Tibial artery (tissue), 4 donors: ENCODE data around the gene DLK2.

Source experiments
- DNase-seq, 2 donors: peaks; one replicate each; pipeline ENCODE4 v3.0.0-alpha.2; 2019
- H3K27ac ChIP-seq, 2 donors: fragments of 200-600 bp; sonication (generic) in 1 of 2; 1 replicate in 1 of 2; 2 replicates in 1 of 2; pipeline ENCODE4 v1.5.1; 2018 to 2019; ENCODE audit warnings: mild to moderate bottlenecking in 1 of 2
- H3K27me3 ChIP-seq, 2 donors: fragments of 200-600 bp; sonication (generic) in 1 of 2; one replicate each; pipeline versions ENCODE4 v1.5.1 to v1.6.0; 2016 to 2019
- H3K36me3 ChIP-seq, 3 donors: fragments of 200-600 bp; sonication (generic) in 2 of 3; one replicate each; pipeline ENCODE4 v1.5.1; 2016 to 2019; ENCODE audit warnings: mild to moderate bottlenecking in 2 of 3
- H3K4me1 ChIP-seq, 4 donors: fragments of 200-600 bp; sonication (generic) in 2 of 4; 1 replicate in 3 of 4; 2 replicates in 1 of 4; pipeline ENCODE4 v1.5.1; 2016 to 2019
- H3K4me3 ChIP-seq, 2 donors: fragments of 200-600 bp; sonication (generic) in 1 of 2; 1 replicate in 1 of 2; 2 replicates in 1 of 2; pipeline ENCODE4 v1.5.1; 2018 to 2019; ENCODE audit warnings: mild to moderate bottlenecking in 2 of 2
- H3K9me3 ChIP-seq, 3 donors: fragments of 200-600 bp; sonication (generic) in 1 of 3; one replicate each; pipeline ENCODE4 v1.5.1; 2016 to 2019
- intact Hi-C: fragments of 100-400 bp; cut with DNase I; formaldehyde crosslinking; loops from one replicate; pipeline ENCODE4 v1.15.0; 2023; ENCODE audit warnings: low total_unique reads
- TF ChIP-seq, protein P1 (sequence below), 2 experiments: fragments of 200-600 bp in 1 of 2; fragments of 450-650 bp in 1 of 2; IDR thresholded peaks; one replicate each; pipeline ENCODE4 v1.5.1; 2017 to 2019; ENCODE audit warnings: antibody characterized with exemption in 2 of 2, mild to moderate bottlenecking in 1 of 2, moderate library complexity in 1 of 2

The DLK2 gene, protein sequence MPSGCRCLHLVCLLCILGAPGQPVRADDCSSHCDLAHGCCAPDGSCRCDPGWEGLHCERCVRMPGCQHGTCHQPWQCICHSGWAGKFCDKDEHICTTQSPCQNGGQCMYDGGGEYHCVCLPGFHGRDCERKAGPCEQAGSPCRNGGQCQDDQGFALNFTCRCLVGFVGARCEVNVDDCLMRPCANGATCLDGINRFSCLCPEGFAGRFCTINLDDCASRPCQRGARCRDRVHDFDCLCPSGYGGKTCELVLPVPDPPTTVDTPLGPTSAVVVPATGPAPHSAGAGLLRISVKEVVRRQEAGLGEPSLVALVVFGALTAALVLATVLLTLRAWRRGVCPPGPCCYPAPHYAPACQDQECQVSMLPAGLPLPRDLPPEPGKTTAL

DNA sequence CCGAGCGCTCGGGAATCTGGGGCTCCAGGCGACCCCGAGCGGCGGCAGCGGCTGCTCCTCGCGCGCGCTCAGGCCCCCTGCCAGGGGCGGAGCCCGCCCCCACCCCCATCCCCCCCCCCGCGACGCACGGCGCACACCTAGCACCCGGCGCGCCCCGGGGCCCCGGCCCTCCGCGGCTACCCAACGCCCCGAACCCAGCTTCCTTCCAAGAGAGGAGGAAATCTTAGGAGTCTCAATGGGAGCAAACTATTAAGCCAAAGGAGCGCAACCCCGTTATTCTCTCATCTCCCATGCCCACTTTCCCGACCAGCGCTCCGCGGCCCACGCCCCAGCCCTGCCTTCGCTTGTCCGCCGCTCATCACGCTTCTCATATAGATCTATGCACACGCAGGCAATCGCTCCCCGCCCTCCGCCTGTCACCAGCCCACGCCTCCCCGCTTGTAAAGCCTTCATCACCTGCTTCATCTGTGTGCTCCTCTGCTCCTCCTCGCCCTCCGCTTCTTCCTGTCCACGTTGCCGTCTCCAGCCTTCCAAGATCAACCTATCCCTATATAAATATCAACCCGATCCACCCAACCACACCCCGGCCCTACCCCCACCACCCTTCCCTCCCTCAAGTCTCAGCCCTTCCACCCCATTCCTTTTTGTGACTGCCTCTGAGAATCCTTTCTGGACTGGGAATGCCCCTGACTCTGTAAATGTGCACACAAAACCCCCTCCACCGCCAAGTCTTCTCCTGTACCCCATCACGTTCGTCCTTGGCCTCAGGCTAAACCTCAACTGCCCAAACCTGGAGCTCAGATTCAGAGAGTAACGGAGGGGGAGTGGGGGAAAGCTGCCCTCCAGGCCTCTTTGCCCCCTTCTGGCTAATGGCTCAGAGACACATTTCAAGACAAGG, at the start of gene DLK2:
DLK2 (minus strand) TSS at position 18 of the 898 bp plus-strand sequence. CDS start 723 bp downstream, outside the sequence.
- intact Hi-C loops = loop anchor here (2.0 kb wide), 1 partner anchor 51 kb away; no protein-coding TSS in a partner anchor
- no peak for DNase-seq

DNA sequence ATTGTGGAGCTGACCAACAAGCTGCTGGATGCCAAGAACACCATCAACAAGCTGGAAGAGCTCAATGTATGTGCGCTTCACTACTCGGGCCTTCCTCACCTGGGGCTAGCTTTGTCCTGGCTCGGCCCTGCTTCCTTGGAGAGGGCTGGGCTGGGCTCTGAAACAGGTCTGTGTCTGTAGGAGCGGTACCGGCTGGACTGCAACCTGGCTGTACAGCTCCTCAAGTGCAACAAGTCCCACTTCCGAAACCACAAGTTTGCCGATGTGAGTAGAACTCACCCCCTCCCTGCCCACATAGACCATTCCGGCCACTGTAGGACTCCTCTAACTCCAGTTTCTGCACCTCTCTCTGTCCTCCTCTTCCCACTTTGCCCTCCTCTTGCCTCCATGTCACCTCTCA, 48.1 kb upstream of the DLK2 start:
- H3K27me3 ChIP-seq = no peaks in the 10 kb centered on the region
- peaks cover 57 to 77% (median 69%) of the 10 kb centered on the region in 3 donors for H3K36me3 ChIP-seq

More for the DNA sequence above, at the start of gene DLK2:
- Histone ChIP-seq H3K36me3 (peaks cover 0 to 15% (median 10%) of the 10 kb centered on the region in 3 donors), H3K27me3 (peaks cover 0 to 43% of the 10 kb centered on the region in 2 donors), H3K27ac (no peak within 1 kb of the TSS), H3K9me3 (no peaks in the 10 kb centered on the region), H3K4me1 (peaks cover 0 to 21% (median 14%) of the 10 kb centered on the region in 4 donors), H3K4me3 (peak within 1 kb of the TSS; percentile 40 to 49)
- TF ChIP-seq, protein P1, sequence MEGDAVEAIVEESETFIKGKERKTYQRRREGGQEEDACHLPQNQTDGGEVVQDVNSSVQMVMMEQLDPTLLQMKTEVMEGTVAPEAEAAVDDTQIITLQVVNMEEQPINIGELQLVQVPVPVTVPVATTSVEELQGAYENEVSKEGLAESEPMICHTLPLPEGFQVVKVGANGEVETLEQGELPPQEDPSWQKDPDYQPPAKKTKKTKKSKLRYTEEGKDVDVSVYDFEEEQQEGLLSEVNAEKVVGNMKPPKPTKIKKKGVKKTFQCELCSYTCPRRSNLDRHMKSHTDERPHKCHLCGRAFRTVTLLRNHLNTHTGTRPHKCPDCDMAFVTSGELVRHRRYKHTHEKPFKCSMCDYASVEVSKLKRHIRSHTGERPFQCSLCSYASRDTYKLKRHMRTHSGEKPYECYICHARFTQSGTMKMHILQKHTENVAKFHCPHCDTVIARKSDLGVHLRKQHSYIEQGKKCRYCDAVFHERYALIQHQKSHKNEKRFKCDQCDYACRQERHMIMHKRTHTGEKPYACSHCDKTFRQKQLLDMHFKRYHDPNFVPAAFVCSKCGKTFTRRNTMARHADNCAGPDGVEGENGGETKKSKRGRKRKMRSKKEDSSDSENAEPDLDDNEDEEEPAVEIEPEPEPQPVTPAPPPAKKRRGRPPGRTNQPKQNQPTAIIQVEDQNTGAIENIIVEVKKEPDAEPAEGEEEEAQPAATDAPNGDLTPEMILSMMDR (IDR thresholded peaks at IDR 0.05) = no peak

DNA sequence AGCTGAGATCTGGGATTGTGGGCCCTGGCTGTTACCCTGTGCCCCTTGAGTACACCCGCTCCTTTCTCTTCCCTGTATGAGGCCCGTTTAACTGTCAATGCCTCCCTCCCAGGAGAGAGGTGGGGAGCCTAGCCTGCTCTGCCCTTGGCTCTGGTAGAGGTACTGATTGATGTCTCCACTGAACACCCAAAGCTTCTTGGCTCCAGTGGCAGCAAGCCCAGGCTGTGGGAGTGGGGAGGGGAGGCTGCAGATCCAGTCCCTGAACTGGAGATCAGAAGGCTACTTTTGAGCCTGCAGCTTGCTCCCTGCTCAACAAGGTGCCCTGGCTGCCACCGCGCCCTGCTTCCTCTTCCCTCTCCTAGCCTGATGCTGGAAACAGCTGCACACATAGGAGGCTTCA, 47.3 kb upstream of the DLK2 start:
- intact Hi-C loops = loop anchor here (10.0 kb wide), 2 partner anchors 138 to 238 kb away; partner anchors contain the start of gene ZNF318
- H3K36me3 ChIP-seq = peaks cover 57 to 85% (median 77%) of the 10 kb centered on the region in 3 donors
- TF ChIP-seq, protein P1 (IDR thresholded peaks at IDR 0.05) = no peak
- H3K4me1 ChIP-seq = peaks cover 0 to 24% (median 2%) of the 10 kb centered on the region in 4 donors
- DNase-seq = no peak
- no peak overlapping the region for H3K4me3 ChIP-seq
- no peaks in the 10 kb centered on the region for H3K27me3 ChIP-seq
- no peaks in the 10 kb centered on the region for H3K9me3 ChIP-seq
- no peak overlapping the region for H3K27ac ChIP-seq

More for the DNA sequence above, 48.1 kb upstream of the DLK2 start:
- intact Hi-C loops = loop anchor here (10.0 kb wide), 2 partner anchors 139 to 239 kb away; partner anchors contain the start of gene ZNF318
- Histone ChIP-seq H3K9me3 (no peaks in the 10 kb centered on the region), H3K4me3 (no peak overlapping the region), H3K27ac (no peak overlapping the region), H3K4me1 (peaks cover 0 to 18% (median 3%) of the 10 kb centered on the region in 4 donors)
- DNase-seq = peak in 1 of 2 donors; percentile 52
- TF ChIP-seq, protein P1 (IDR thresholded peaks at IDR 0.05) = no peak

DNA sequence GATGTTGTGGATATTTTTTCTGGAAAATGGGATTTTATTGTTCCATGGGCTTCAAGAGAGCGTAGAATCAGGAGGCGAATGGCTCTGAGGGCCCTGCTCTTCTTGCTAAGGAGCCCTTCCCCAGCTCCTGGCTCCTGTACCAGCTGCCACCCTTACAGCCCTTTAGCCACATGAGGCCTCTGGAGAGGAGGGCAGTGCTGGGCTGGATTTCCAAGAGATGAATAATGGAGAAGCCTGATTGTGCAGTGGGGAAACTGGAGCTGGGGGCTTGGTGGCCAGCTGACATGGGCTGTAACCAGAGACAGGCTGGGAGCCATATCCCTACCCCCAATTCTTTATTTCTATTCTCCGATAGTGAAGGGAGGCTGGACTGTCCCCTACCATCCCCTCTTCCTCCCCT, 45.6 kb upstream of the DLK2 start:
- DNase-seq = no peak
- no peak overlapping the region for H3K27ac ChIP-seq
- H3K4me3 ChIP-seq = no peak overlapping the region
- TF ChIP-seq, protein P1 (IDR thresholded peaks at IDR 0.05) = no peak
- H3K4me1 ChIP-seq = peaks cover 0 to 37% (median 13%) of the 10 kb centered on the region in 4 donors
- peaks cover 57 to 85% (median 78%) of the 10 kb centered on the region in 3 donors for H3K36me3 ChIP-seq
- H3K9me3 ChIP-seq = no peaks in the 10 kb centered on the region
- no peaks in the 10 kb centered on the region for H3K27me3 ChIP-seq
- intact Hi-C loops = loop anchor here (10.0 kb wide), 2 partner anchors 136 to 236 kb away; partner anchors contain the start of gene ZNF318
